ENCODE data around the gene OLFML1.

DNA sequence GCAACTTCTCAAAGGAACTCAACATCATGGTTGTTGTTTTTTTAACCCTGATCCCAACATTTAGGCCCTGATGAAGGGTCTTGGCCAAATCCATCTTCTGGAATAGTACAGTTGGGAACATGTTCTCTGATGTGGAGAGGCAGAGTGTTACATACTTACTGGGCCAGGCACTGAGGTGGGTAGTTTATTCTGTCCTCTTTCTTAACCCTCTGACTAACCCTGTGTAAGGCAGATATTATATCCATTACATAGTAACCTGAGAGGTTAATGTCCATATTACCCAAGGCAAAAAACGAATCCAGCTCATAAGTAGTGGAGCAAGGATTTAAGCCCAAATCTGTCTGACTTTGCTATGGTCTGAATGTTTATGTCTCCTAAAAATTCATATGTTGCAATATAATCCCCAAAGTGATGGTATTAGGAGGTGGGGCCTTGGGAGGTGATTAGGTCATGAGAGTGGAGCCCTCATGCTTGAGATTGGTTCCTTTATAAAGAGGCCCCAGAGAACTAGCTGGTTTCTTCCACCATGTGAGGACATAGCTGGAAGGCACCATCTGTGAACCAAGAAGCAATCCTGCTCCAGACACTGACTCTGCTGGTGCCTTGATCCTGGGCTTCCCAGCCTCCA, 44.8 kb downstream of the OLFML1 start:
- TF ChIP-seq CTCF (conservative IDR thresholded peaks at IDR 0.05; ENCODE audit: low read depth, low read length) (no peak), EZH2 (IDR thresholded peaks at IDR 0.05; ENCODE audit: low read length, unreplicated experiment) (no peak), EZH2phosphoT487 (IDR thresholded peaks at IDR 0.05; ENCODE audit: borderline replicate concordance, low read length) (no peak)
